Measurements from ENCODE around the gene KLHDC3.
A peak's percentile ranks its signal among the peaks of the same experiment; 100 is the strongest.
"Not testable (repeated sequence)": the region's sequence is repeated elsewhere in the genome, so short reads cannot be mapped to it uniquely, and the experiment has no call there.

Gene KLHDC3

GRCh38 chr6:42989923-42990322 is 24.1 kb upstream of the KLHDC3 start:
- no peak for ATAC-seq

- ATAC-seq: no peak
These were observed 20.6 kb upstream of the KLHDC3 start for GRCh38 chr6:42993445-42993844.

GRCh38 chr6:42996513-42996912 is 17.5 kb upstream of the KLHDC3 start:
- ATAC-seq: no peak

GRCh38 chr6:42998205-42998604 is 15.8 kb upstream of the KLHDC3 start:
- ATAC-seq: not testable (repeated sequence)

- ATAC-seq: no peak
These were observed 12.2 kb upstream of the KLHDC3 start for GRCh38 chr6:43001843-43002242.

- ATAC-seq: no peak
These were observed 8.2 kb upstream of the KLHDC3 start for GRCh38 chr6:43005844-43006243.

- ATAC-seq: no peak
These were observed 7.8 kb upstream of the KLHDC3 start for GRCh38 chr6:43006251-43006650.

- ATAC-seq: no peak
These were observed 6.9 kb upstream of the KLHDC3 start for GRCh38 chr6:43007126-43007525.

GRCh38 chr6:43009124-43009523 is 4.9 kb upstream of the KLHDC3 start:
- ATAC-seq: no peak

GRCh38 chr6:43011207-43011606 is 2.8 kb upstream of the KLHDC3 start:
- ATAC-seq: no peak

GRCh38 chr6:43012364-43012763 is 1.7 kb upstream of the KLHDC3 start:
- ATAC-seq: no peak

GRCh38 chr6:43013097-43013842 is 779 bp upstream of the KLHDC3 start:
- peak; percentile 5 to 10 for ATAC-seq

- no peak for ATAC-seq
These were observed 423 bp downstream of the KLHDC3 start for GRCh38 chr6:43014434-43014909.

GRCh38 chr6:43016176-43016942 is 2.3 kb downstream of the KLHDC3 start:
- no peak for ATAC-seq

- no peak for ATAC-seq
These were observed 2.9 kb downstream of the KLHDC3 start for GRCh38 chr6:43016943-43017334.

GRCh38 chr6:43019152-43019551 is 5.1 kb downstream of the KLHDC3 start:
- ATAC-seq: no peak

GRCh38 chr6:43020052-43020705 is 6.1 kb downstream of the KLHDC3 start:
- no peak for ATAC-seq

- no peak for ATAC-seq
These were observed 6.8 kb downstream of the KLHDC3 start for GRCh38 chr6:43020847-43021246.

- peak; percentile 93 to 94 for ATAC-seq
These were observed 7.4 kb downstream of the KLHDC3 start, which contains the start of gene RRP36 for GRCh38 chr6:43021270-43022047. RRP36 (plus strand) TSS chr6:43021623; CDS start chr6:43021655, 32 bp downstream.

- ATAC-seq: no peak
These were observed 10.4 kb downstream of the KLHDC3 start for GRCh38 chr6:43024436-43024835.

- ATAC-seq: no peak
These were observed 12.3 kb downstream of the KLHDC3 start for GRCh38 chr6:43026365-43026764.

GRCh38 chr6:43029120-43029519 is 15.1 kb downstream of the KLHDC3 start:
- no peak for ATAC-seq

GRCh38 chr6:43032326-43032725 is 18.3 kb downstream of the KLHDC3 start:
- no peak for ATAC-seq
